ENCODE data around the gene SLC15A3.

Gene SLC15A3

DNA sequence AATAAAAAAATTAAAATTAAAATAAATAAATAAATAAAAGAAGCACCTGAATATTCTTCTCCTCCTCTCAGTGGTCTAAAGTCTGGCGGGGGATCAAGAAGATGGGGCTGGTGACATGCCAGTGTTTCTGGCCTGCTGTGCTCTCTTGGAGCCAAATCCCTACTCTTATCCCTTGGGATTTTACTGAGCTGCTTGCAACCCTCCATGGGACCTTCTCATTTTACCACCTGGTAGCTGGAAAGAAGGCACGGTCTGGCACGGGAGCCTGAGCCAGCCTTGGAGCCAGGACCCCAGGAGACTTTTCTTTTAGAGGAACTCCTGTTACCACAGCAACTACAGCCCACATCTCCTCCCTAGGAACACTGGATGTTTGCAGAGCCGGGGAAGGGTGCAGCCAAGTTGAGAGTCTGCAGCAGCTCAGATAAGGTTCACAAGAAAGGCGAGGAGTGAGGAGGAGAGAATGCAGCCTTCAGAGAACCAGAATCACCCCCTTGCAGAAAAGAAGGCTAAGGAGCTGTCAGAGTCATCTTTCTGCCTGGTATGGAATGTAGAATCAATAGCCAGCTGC is 41.0 kb upstream of the SLC15A3 start:
- DNase-seq (ENCODE audit: low spot score), result no peak
- TF ChIP-seq, protein P1, sequence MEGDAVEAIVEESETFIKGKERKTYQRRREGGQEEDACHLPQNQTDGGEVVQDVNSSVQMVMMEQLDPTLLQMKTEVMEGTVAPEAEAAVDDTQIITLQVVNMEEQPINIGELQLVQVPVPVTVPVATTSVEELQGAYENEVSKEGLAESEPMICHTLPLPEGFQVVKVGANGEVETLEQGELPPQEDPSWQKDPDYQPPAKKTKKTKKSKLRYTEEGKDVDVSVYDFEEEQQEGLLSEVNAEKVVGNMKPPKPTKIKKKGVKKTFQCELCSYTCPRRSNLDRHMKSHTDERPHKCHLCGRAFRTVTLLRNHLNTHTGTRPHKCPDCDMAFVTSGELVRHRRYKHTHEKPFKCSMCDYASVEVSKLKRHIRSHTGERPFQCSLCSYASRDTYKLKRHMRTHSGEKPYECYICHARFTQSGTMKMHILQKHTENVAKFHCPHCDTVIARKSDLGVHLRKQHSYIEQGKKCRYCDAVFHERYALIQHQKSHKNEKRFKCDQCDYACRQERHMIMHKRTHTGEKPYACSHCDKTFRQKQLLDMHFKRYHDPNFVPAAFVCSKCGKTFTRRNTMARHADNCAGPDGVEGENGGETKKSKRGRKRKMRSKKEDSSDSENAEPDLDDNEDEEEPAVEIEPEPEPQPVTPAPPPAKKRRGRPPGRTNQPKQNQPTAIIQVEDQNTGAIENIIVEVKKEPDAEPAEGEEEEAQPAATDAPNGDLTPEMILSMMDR (IDR thresholded peaks at IDR 0.05; ENCODE audit: borderline replicate concordance, control extremely low read depth, extremely low read depth, insufficient read depth, missing control alignments), result no peak
- in situ Hi-C loops (cut with MboI; ENCODE audit: low sequenced_read_pairs, unreplicated experiment), result no loop called here

DNA sequence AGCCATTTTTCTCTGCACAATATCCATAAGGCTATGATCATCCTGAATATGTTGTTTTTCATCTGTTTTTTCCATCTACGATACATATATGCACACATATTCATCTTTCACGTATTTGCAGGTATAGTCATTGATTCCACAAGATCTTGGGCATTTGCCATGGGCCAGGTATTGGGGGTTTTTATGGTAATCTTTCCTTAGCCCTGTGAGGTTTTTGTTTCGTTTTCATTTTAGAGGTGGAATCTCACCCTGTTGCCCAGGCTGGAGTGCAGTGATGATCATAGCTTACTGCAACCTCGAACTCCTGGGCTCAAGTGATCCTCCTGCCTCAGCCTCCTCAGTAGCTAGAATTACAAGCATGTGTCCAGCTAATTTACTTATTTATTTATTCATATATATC is 39.5 kb upstream of the SLC15A3 start:
- in situ Hi-C loops (cut with MboI; ENCODE audit: low sequenced_read_pairs, unreplicated experiment), result no loop called here
- no peak for DNase-seq (ENCODE audit: low spot score)
- TF ChIP-seq, protein P1 (IDR thresholded peaks at IDR 0.05; ENCODE audit: borderline replicate concordance, control extremely low read depth, extremely low read depth, insufficient read depth, missing control alignments), result no peak

DNA sequence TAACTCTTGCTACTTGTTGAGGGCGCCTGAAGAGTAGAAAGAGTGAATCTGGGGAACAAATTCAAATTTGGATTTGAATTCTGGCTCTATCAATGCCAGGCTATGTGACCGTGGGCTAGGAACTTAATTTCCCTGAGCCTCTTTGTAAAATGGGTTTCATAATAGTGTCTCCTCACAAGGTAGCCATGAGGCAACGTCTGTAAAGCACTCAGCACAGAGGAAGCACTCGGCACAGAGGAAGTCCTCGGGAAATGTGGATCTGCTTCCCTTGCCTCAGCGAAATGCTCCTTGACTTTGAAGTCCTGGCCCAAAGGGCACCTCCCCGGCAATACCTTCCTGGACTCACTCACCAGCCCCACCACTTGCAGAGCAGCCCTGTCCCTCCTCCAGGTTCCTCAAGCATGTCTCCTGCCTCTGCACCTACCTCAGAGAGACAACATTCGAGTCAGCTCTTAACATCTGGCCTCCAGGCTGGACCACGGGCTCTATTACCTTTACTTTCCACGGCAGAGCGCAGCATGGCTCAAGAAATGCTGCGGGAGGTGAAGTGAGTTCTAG is 37.2 kb upstream of the SLC15A3 start:
- in situ Hi-C loops (cut with MboI; ENCODE audit: low sequenced_read_pairs, unreplicated experiment), result no loop called here
- TF ChIP-seq, protein P1 (IDR thresholded peaks at IDR 0.05; ENCODE audit: borderline replicate concordance, control extremely low read depth, extremely low read depth, insufficient read depth, missing control alignments), result no peak
- no peak for DNase-seq (ENCODE audit: low spot score)

DNA sequence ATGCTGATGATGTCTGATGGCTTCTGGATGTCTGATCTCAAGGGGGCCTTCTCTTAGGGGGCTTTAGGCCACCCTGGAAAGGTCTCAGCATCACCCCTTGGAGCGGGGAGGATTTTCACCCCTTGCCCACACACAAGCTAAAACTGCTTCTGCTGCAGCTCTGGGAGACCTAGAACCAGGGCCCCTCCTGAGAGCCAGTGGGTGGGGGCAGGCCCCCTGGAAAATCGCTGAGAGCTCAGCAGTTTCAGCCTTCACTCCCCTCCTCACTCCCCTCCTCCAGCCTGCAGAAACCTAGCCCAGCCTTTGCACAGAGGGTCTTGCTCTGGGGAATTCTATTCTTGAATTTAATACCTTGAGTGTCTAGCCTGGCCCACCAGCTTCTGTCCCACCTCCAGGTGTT is 36.7 kb upstream of the SLC15A3 start:
- TF ChIP-seq, protein P1 (IDR thresholded peaks at IDR 0.05; ENCODE audit: borderline replicate concordance, control extremely low read depth, extremely low read depth, insufficient read depth, missing control alignments), result no peak
- no peak for DNase-seq (ENCODE audit: low spot score)
- in situ Hi-C loops (cut with MboI; ENCODE audit: low sequenced_read_pairs, unreplicated experiment), result no loop called here

DNA sequence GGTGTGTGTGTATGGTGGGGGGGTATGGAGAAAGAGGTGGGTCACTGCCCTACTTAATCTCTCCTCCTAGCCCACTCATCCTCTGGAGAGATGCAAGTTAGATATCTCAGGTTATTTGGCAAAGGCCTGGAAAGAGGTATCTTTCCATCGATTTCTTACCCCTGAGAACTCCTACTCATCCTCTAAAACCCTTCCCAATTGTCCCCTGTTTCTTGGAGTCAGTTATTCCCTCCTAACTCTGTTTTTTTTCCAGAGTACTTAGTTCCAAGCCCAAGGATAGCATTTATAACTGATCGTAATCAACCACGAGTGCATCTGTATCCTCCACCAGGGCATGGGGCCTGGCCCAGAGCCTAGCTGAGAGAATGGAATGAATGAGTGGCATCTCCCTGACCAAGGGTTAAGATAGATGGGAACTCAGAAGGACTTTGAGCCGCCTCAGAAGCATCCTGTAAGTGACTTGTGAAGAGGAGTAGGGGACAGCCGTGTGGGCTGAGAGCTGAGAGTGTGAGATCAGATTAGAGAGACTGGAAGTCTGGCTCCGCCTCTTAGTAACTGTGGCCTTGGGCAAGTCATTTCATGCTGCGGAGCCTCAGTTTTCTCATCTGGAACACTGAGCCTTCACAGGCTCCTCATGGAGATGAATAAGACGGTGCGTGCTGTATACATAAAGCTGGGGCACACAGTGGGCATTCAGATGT is 35.8 kb upstream of the SLC15A3 start:
- no peak for DNase-seq (ENCODE audit: low spot score)
- in situ Hi-C loops (cut with MboI; ENCODE audit: low sequenced_read_pairs, unreplicated experiment), result no loop called here
- TF ChIP-seq, protein P1 (IDR thresholded peaks at IDR 0.05; ENCODE audit: borderline replicate concordance, control extremely low read depth, extremely low read depth, insufficient read depth, missing control alignments), result no peak

DNA sequence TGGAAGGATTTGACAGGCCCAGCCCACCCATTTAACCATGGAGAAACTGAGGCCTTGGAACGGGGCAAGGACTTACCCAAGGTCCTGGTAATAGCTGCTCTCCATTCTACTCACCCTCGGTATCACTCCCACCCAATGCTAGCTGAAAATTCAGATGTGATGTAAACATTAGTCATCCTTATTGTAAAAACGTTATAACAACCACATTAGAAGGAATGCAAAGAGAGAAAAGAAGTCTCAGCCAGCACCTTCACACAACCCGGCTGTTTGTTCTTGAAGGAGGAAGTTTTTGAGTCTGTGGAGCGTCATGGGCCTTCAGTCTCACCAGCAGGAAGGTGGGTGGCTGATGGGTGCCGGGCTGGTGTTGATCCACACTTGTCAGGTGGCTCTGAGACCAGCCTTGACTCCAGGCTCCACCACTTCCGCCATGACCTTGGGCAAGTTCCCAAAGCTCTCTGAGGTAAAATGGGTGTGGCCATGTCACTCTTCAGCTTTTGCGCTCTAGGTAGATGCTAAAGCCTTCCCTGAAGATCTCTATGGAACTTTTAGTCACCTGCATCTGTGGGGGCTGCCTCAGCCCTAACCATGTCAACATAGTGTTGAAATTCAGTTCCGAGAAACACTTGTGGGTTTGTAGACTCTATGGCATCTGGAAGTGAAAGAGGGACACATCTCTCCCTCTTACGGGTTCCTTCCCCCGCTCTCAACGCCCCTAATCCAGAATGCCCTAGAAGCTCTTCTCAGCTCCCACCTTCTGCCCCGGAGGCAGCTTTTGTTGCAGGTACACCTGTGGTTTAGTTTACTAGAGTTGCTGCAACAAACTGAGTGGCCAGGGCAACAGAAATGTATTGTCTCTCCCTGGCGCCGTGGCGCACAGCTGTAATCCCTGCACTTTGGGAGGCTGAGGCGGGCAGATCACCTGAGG is 34.3 kb upstream of the SLC15A3 start:
- TF ChIP-seq, protein P1 (IDR thresholded peaks at IDR 0.05; ENCODE audit: borderline replicate concordance, control extremely low read depth, extremely low read depth, insufficient read depth, missing control alignments), result no peak
- in situ Hi-C loops (cut with MboI; ENCODE audit: low sequenced_read_pairs, unreplicated experiment), result no loop called here

More for the DNA sequence above, 34.3 kb upstream of the SLC15A3 start:
- no peak for DNase-seq (ENCODE audit: low spot score)
